Keratinocyte (primary cell): ENCODE results near the gene RGS17. TPM values are rescaled to one million over a fixed set of nuclear protein-coding genes. Genes with fewer than 3 reads are reported as not detected.

Source experiments
- DNase-seq: peaks from one replicate; pipeline ENCODE4 v3.0.0-alpha.2; 2011; ENCODE audit warnings: low read depth, missing footprints, low spot score
- FAIRE-seq: peaks from 2 replicates; lab custom pipeline; 2011; peaks lifted over from hg19 to GRCh38; lab: Jason Lieb, UNC
- H2AFZ ChIP-seq: 2 replicates; pipeline ENCODE4 v1.6.0; 2012; ENCODE audit warnings: low read length, control low read depth, inconsistent platforms; ENCODE audit not compliant: control insufficient read depth
- H3K27ac ChIP-seq: 2 replicates; pipeline ENCODE4 v1.5.1; 2011; ENCODE audit warnings: low read length; ENCODE audit not compliant: control insufficient read depth, insufficient read depth
- H3K27me3 ChIP-seq: 3 replicates; pipeline ENCODE4 v1.6.0; 2011; ENCODE audit warnings: low read length; ENCODE audit not compliant: control insufficient read depth, insufficient read depth; ENCODE audit errors: extremely low read depth
- H3K36me3 ChIP-seq, 2 experiments: 2 replicates in 1 of 2; 3 replicates in 1 of 2; pipeline ENCODE4 v1.5.1; 2011; ENCODE audit warnings: low read length in 2 of 2, mild to moderate bottlenecking in 1 of 2; ENCODE audit not compliant: control insufficient read depth in 2 of 2, insufficient read depth in 2 of 2; ENCODE audit errors: extremely low read depth in 1 of 2
- H3K4me1 ChIP-seq: 3 replicates; pipeline ENCODE4 v1.5.1; 2011; ENCODE audit warnings: low read length; ENCODE audit not compliant: control insufficient read depth, insufficient read depth; ENCODE audit errors: extremely low read depth
- H3K4me2 ChIP-seq: 3 replicates; pipeline ENCODE4 v1.6.0; 2011; ENCODE audit warnings: low read depth, low read length; ENCODE audit not compliant: control insufficient read depth, insufficient read depth; ENCODE audit errors: extremely low read depth
- H3K4me3 ChIP-seq, 3 experiments: fragments of 200-600 bp in 1 of 3; sonication (generic) in 1 of 3; 2 replicates in 2 of 3; 3 replicates in 1 of 3; pipeline ENCODE4 v1.5.1; 2011 to 2016; ENCODE audit warnings: low read length in 3 of 3, mild to moderate bottlenecking in 3 of 3, control low read depth in 2 of 3, inconsistent platforms in 1 of 3, low read depth in 1 of 3, mixed read lengths in 1 of 3, mixed run types in 1 of 3, moderate library complexity in 1 of 3; ENCODE audit not compliant: control insufficient read depth in 2 of 3, insufficient read depth in 2 of 3; ENCODE audit errors: extremely low read depth in 1 of 3
- H3K79me2 ChIP-seq: 2 replicates; pipeline ENCODE4 v1.6.0; 2012; ENCODE audit warnings: low read length; ENCODE audit not compliant: control insufficient read depth, insufficient read depth
- H3K9ac ChIP-seq: 3 replicates; pipeline ENCODE4 v1.6.0; 2011; ENCODE audit warnings: low read length; ENCODE audit not compliant: control insufficient read depth, insufficient read depth; ENCODE audit errors: extremely low read depth
- H3K9me1 ChIP-seq: 3 replicates; pipeline ENCODE4 v1.6.0; 2011; ENCODE audit warnings: low read length; ENCODE audit not compliant: control insufficient read depth, insufficient read depth; ENCODE audit errors: extremely low read depth
- H3K9me3 ChIP-seq: 2 replicates; pipeline ENCODE4 v1.5.1; 2012; ENCODE audit warnings: low read depth, low read length; ENCODE audit not compliant: control insufficient read depth
- H4K20me1 ChIP-seq: 3 replicates; pipeline ENCODE4 v1.6.0; 2011; ENCODE audit warnings: low read length; ENCODE audit not compliant: control insufficient read depth, insufficient read depth; ENCODE audit errors: extremely low read depth
- EZH2 ChIP-seq: IDR thresholded peaks from one replicate; pipeline ENCODE4 v1.6.1; 2012; ENCODE audit warnings: inconsistent platforms, mild to moderate bottlenecking, low read length, moderate library complexity
- dilution Hi-C: fragments of 300-500 bp; cut with MboI; formaldehyde crosslinking; loops from one replicate; pipeline ENCODE4 v1.7.0; 2020; ENCODE audit warnings: low sequenced_read_pairs; ENCODE audit not compliant: extremely low pct_ligation_motif_present
- polyA plus RNA-seq, 5 experiments: library from polyadenylated mRNA; depleted of rRNA in 3 of 5; stranded (reverse) in 3 of 5; stranded (forward) in 1 of 5; unstranded in 1 of 5; fragments of >200 nt; gene quantifications; 1 replicate in 1 of 5; 2 replicates in 3 of 5; 3 replicates in 1 of 5; pipeline versions ENCODE4 v1.2.1 to v1.2.3, GENCODE V29; 2011 to 2012; ENCODE audit warnings: missing spikeins in 2 of 5, low read depth in 1 of 5, low replicate concordance in 1 of 5
- small RNA-seq, 3 experiments: library from RNA; depleted of rRNA; stranded (forward); fragments of <200 nt; gene quantifications; one replicate each; pipeline ENCODE3, GENCODE V24; 2012; ENCODE audit warnings: low read depth in 3 of 3, low replicate concordance in 1 of 3; ENCODE audit not compliant: insufficient read length in 3 of 3
- TF ChIP-seq, protein P1 (sequence below), 3 experiments: IDR thresholded peaks in 1 of 3; conservative IDR thresholded peaks in 1 of 3; optimal IDR thresholded peaks in 1 of 3; 2 replicates in 2 of 3; 3 replicates in 1 of 3; pipeline versions ENCODE3 to v1.5.1; 2011; ENCODE audit warnings: low read length in 3 of 3, mild to moderate bottlenecking in 3 of 3, moderate library complexity in 2 of 3, control low read depth in 1 of 3, inconsistent platforms in 1 of 3; ENCODE audit not compliant: insufficient read depth in 2 of 3; ENCODE audit errors: extremely low read depth in 1 of 3

RGS17 gene
- polyA plus RNA-seq, 1 donor (not counting 4 experiments of a cell fraction or from before 2014, with no cell fraction given): 0.22 TPM

GRCh38 chr6:152959333-152959732 lies 171.7 kb downstream of the RGS17 start:
- Histone ChIP-seq H3K79me2 (no peaks in the 10 kb centered on the region), H3K27me3 (no peaks in the 10 kb centered on the region), H3K9ac (no peak overlapping the region), H3K4me1 (no peaks in the 10 kb centered on the region), H3K36me3 (no peaks in the 10 kb centered on the region), H3K9me3 (no peaks in the 10 kb centered on the region), H4K20me1 (no peaks in the 10 kb centered on the region), H3K4me3 (no peak overlapping the region), H2AFZ (no peak overlapping the region), H3K27ac (no peak overlapping the region), H3K4me2 (no peak overlapping the region), H3K9me1 (no peaks in the 10 kb centered on the region)
- no peak for FAIRE-seq
- dilution Hi-C loops: no loop called here
- TF ChIP-seq, protein P1, sequence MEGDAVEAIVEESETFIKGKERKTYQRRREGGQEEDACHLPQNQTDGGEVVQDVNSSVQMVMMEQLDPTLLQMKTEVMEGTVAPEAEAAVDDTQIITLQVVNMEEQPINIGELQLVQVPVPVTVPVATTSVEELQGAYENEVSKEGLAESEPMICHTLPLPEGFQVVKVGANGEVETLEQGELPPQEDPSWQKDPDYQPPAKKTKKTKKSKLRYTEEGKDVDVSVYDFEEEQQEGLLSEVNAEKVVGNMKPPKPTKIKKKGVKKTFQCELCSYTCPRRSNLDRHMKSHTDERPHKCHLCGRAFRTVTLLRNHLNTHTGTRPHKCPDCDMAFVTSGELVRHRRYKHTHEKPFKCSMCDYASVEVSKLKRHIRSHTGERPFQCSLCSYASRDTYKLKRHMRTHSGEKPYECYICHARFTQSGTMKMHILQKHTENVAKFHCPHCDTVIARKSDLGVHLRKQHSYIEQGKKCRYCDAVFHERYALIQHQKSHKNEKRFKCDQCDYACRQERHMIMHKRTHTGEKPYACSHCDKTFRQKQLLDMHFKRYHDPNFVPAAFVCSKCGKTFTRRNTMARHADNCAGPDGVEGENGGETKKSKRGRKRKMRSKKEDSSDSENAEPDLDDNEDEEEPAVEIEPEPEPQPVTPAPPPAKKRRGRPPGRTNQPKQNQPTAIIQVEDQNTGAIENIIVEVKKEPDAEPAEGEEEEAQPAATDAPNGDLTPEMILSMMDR (optimal IDR thresholded peaks at IDR 0.05 in 1 of 3, IDR thresholded peaks at IDR 0.05 in 1 of 3, conservative IDR thresholded peaks at IDR 0.05 in 1 of 3; ENCODE audit: extremely low read depth in 1 of 3, insufficient read depth in 2 of 3, low read length in 3 of 3): no peak
- TF ChIP-seq EZH2: no peak
- DNase-seq: no peak

DNA sequence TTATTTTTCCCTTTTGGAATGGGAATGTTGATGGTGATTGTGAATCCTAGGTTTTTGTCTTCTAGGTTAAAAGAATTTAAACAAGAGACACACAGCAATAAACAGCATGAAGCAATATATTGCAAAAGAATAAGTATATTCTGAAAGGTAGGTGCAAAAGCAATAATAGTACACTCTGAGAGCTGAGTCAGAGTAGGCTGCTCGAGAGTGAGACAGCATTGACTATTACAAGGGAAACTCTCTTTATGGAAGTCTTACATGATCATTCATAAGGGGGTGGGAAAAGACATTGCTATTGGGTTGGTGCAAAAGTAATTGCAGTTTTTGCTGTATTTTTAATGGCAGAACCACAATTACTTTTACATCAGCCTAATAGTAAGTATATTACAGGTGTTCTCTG lies 173.3 kb downstream of the RGS17 start:
- Histone ChIP-seq H3K4me1 (no peaks in the 10 kb centered on the region), H4K20me1 (no peaks in the 10 kb centered on the region), H3K27ac (no peak overlapping the region), H3K36me3 (no peaks in the 10 kb centered on the region), H3K9me1 (no peaks in the 10 kb centered on the region), H3K9ac (no peak overlapping the region), H3K4me2 (no peak overlapping the region), H3K4me3 (no peak overlapping the region), H3K79me2 (no peaks in the 10 kb centered on the region), H2AFZ (no peak overlapping the region), H3K9me3 (no peaks in the 10 kb centered on the region), H3K27me3 (no peaks in the 10 kb centered on the region)
- dilution Hi-C loops: no loop called here
- DNase-seq (no peak), FAIRE-seq (no peak)
- no peak for TF ChIP-seq EZH2
- TF ChIP-seq, protein P1 (optimal IDR thresholded peaks at IDR 0.05 in 1 of 3, IDR thresholded peaks at IDR 0.05 in 1 of 3, conservative IDR thresholded peaks at IDR 0.05 in 1 of 3; ENCODE audit: extremely low read depth in 1 of 3, insufficient read depth in 2 of 3, low read length in 3 of 3): no peak

Small RNA genes lying within 50 kb of the gene (small RNA-seq; reads per million reads assigned to genes)
- gene AL080276.1 (0 reads per million in 3 experiments), gene RNA5SP224 (0 reads per million in 3 experiments)

Other genes with a start within 250 kb of the RGS17 start
- gene FBXO5, start 148.2 kb downstream of the RGS17 start, polyA plus RNA-seq: 1.8 to 9.0 TPM (median 7.6 TPM) in 3 replicates
- 12.4 to 19.0 TPM (median 13.0 TPM) in 3 replicates for gene MTRF1L, start 128.6 kb downstream of the RGS17 start, polyA plus RNA-seq